H1 (cell line): ENCODE results near the gene LARGE2. TPM values are rescaled to one million over a fixed set of nuclear protein-coding genes. Genes with fewer than 3 reads are reported as not detected.

Source experiments
- CTCF ChIA-PET: fragments of 300-600 bp; sonication (Branson Sonifier 250); formaldehyde crosslinking; loops from one replicate; lab custom pipeline; 2021; ENCODE audit not compliant: partially characterized antibody; lab: Charles Lee
- POLR2A ChIA-PET: fragments of 300-600 bp; sonication (Branson Sonifier 250); formaldehyde crosslinking; loops from one replicate; lab custom pipeline; 2021; ENCODE audit warnings: inconsistent platforms; ENCODE audit not compliant: partially characterized antibody; lab: Charles Lee
- DNase-seq, 2 experiments: peaks; one replicate each; pipeline versions ENCODE4 v3.0.0 to v3.0.0-alpha.2; 2010 to 2022; ENCODE audit warnings: low spot score in 2 of 2, low read depth in 1 of 2, mixed read lengths in 1 of 2
- FAIRE-seq: peaks from 2 replicates; lab custom pipeline; 2011; peaks lifted over from hg19 to GRCh38; lab: Jason Lieb, UNC
- H2AFZ ChIP-seq: 2 replicates; pipeline ENCODE4 v1.8.1; 2012; ENCODE audit warnings: low read length, inconsistent platforms
- H2AK5ac ChIP-seq: 2 replicates; pipeline ENCODE4 v1.6.1; 2013; ENCODE audit warnings: low read depth, low read length
- H2BK120ac ChIP-seq: replicated peaks from 2 replicates; pipeline ENCODE3; 2013; ENCODE audit warnings: low read depth, low read length, inconsistent platforms
- H2BK12ac ChIP-seq: 2 replicates; pipeline ENCODE4 v1.6.1; 2013; ENCODE audit warnings: low read depth, low read length
- H2BK15ac ChIP-seq: 2 replicates; pipeline ENCODE4 v1.6.1; 2013; ENCODE audit warnings: low read length
- H2BK20ac ChIP-seq: 2 replicates; pipeline ENCODE4 v1.6.1; 2013; ENCODE audit warnings: low read length
- H2BK5ac ChIP-seq: 2 replicates; pipeline ENCODE4 v1.6.1; 2013; ENCODE audit warnings: low read depth, low read length
- H3K14ac ChIP-seq: 2 replicates; pipeline ENCODE4 v1.6.1; 2013; ENCODE audit warnings: inconsistent platforms; ENCODE audit not compliant: insufficient read length
- H3K18ac ChIP-seq: 2 replicates; pipeline ENCODE4 v1.6.1; 2013; ENCODE audit warnings: low read length; ENCODE audit errors: extremely low read depth
- H3K23ac ChIP-seq: 2 replicates; pipeline ENCODE4 v1.6.1; 2013; ENCODE audit warnings: inconsistent platforms; ENCODE audit not compliant: insufficient read length
- H3K23me2 ChIP-seq: 2 replicates; pipeline ENCODE4 v1.6.1; 2013; ENCODE audit warnings: low read depth, low read length
- H3K27ac ChIP-seq: 2 replicates; pipeline ENCODE4 v1.6.1; 2011; ENCODE audit warnings: low read depth, low read length, inconsistent platforms
- H3K27me3 ChIP-seq, 4 experiments: replicated peaks in 1 of 4; 1 replicate in 1 of 4; 2 replicates in 3 of 4; pipeline versions ENCODE4 v1.6.1 to v1.8.1; 2011 to 2013; ENCODE audit warnings: low read length in 3 of 4, mild to moderate bottlenecking in 3 of 4, inconsistent platforms in 2 of 4, mixed read lengths in 2 of 4, moderate library complexity in 1 of 4; ENCODE audit not compliant: control insufficient read depth in 3 of 4, insufficient read depth in 3 of 4; ENCODE audit errors: extremely low read depth in 1 of 4
- H3K36me3 ChIP-seq, 4 experiments: 2 replicates each; pipeline versions ENCODE4 v1.6.1 to v1.8.1; 2011 to 2013; ENCODE audit warnings: mild to moderate bottlenecking in 4 of 4, low read length in 3 of 4, moderate library complexity in 2 of 4, control low read depth in 1 of 4, inconsistent platforms in 1 of 4; ENCODE audit not compliant: insufficient read depth in 4 of 4, control insufficient read depth in 2 of 4
- H3K4ac ChIP-seq: replicated peaks from 2 replicates; pipeline ENCODE3; 2013; ENCODE audit warnings: low read length, low read depth, mixed read lengths, inconsistent platforms; ENCODE audit not compliant: insufficient read length
- H3K4me1 ChIP-seq, 4 experiments: replicated peaks in 1 of 4; 1 replicate in 1 of 4; 2 replicates in 3 of 4; pipeline versions ENCODE4 v1.6.1 to v1.8.1; 2011 to 2013; ENCODE audit warnings: low read length in 3 of 4, inconsistent platforms in 2 of 4, mixed read lengths in 1 of 4; ENCODE audit not compliant: insufficient read depth in 4 of 4, control insufficient read depth in 3 of 4
- H3K4me2 ChIP-seq, 2 experiments: 2 replicates each; pipeline versions ENCODE4 v1.6.1 to v1.8.1; 2011 to 2013; ENCODE audit warnings: low read depth in 2 of 2, low read length in 2 of 2, control low read depth in 1 of 2, inconsistent platforms in 1 of 2, mild to moderate bottlenecking in 1 of 2; ENCODE audit not compliant: insufficient read depth in 1 of 2
- H3K4me3 ChIP-seq, 4 experiments: fragments of 200-600, 300-600 bp in 1 of 4; sonication (generic), shearing (Covaris generic), sonication (Bioruptor Twin) in 1 of 4; 2 replicates each; pipeline versions ENCODE4 v1.5.1 to v1.8.1; 2011 to 2016; ENCODE audit warnings: low read length in 4 of 4, low read depth in 3 of 4, control low read depth in 2 of 4, inconsistent platforms in 2 of 4, mild to moderate bottlenecking in 2 of 4, mixed read lengths in 1 of 4, moderate library complexity in 1 of 4; ENCODE audit not compliant: insufficient read depth in 2 of 4; ENCODE audit errors: extremely low read depth in 1 of 4
- H3K56ac ChIP-seq: replicated peaks from 2 replicates; pipeline ENCODE3; 2013; ENCODE audit warnings: low read depth, mild to moderate bottlenecking, mixed read lengths, low read length, inconsistent platforms; ENCODE audit not compliant: insufficient read length
- H3K79me1 ChIP-seq: 2 replicates; pipeline ENCODE4 v1.6.1; 2013; ENCODE audit warnings: low read depth, low read length, control low read depth
- H3K79me2 ChIP-seq, 2 experiments: 2 replicates each; pipeline versions ENCODE4 v1.6.1 to v1.8.1; 2012 to 2013; ENCODE audit warnings: low read length in 2 of 2, mild to moderate bottlenecking in 2 of 2, inconsistent platforms in 1 of 2; ENCODE audit not compliant: insufficient read depth in 2 of 2, control insufficient read depth in 1 of 2
- H3K9ac ChIP-seq, 4 experiments: replicated peaks in 1 of 4; 1 replicate in 1 of 4; 2 replicates in 3 of 4; pipeline versions ENCODE4 v1.6.1 to v1.8.1; 2011 to 2013; ENCODE audit warnings: low read depth in 3 of 4, low read length in 3 of 4, control low read depth in 2 of 4, mild to moderate bottlenecking in 2 of 4, moderate library complexity in 2 of 4, inconsistent platforms in 1 of 4; ENCODE audit errors: extremely low read depth in 1 of 4
- H3K9me3 ChIP-seq, 2 experiments: 2 replicates each; pipeline versions ENCODE4 v1.6.1 to v1.8.1; 2012 to 2013; ENCODE audit warnings: mild to moderate bottlenecking in 2 of 2, moderate library complexity in 2 of 2, control low read depth in 1 of 2, inconsistent platforms in 1 of 2, low read depth in 1 of 2, low read length in 1 of 2, mixed read lengths in 1 of 2; ENCODE audit not compliant: insufficient read depth in 2 of 2
- H4K20me1 ChIP-seq, 2 experiments: replicated peaks in 1 of 2; 2 replicates each; pipeline versions ENCODE3 to v1.8.1; 2011 to 2013; ENCODE audit warnings: inconsistent platforms in 2 of 2, low read length in 2 of 2, mild to moderate bottlenecking in 1 of 2; ENCODE audit not compliant: insufficient read depth in 2 of 2, control insufficient read depth in 1 of 2
- H4K5ac ChIP-seq: 2 replicates; pipeline ENCODE4 v1.6.1; 2013; ENCODE audit warnings: low read length, low read depth, mixed read lengths, inconsistent platforms; ENCODE audit not compliant: insufficient read length
- H4K8ac ChIP-seq: 2 replicates; pipeline ENCODE4 v1.8.0; 2013; ENCODE audit warnings: mild to moderate bottlenecking, moderate library complexity, low read length, inconsistent platforms; ENCODE audit not compliant: insufficient read depth; ENCODE audit errors: extremely low read depth
- H4K91ac ChIP-seq: replicated peaks from 2 replicates; pipeline ENCODE3; 2013; ENCODE audit warnings: low read length, mixed read lengths, inconsistent platforms; ENCODE audit not compliant: insufficient read length
- ASH2L ChIP-seq: fragments of 200-600, 300-600 bp; sonication (generic); IDR thresholded peaks from one replicate; pipeline ENCODE4 v1.7.1; 2017; ENCODE audit warnings: low read length
- BACH1 ChIP-seq: IDR thresholded peaks from 2 replicates; pipeline ENCODE4 v1.6.1; 2012; ENCODE audit warnings: low read length, improper control_type of control experiment
- BCL11A ChIP-seq, 2 experiments: IDR thresholded peaks; one replicate each; pipeline ENCODE4 v1.6.1; 2011; ENCODE audit warnings: low read depth in 2 of 2, low read length in 2 of 2, mild to moderate bottlenecking in 2 of 2
- GTF2F1 ChIP-seq: IDR thresholded peaks from 2 replicates; pipeline ENCODE4 v1.6.1; 2012; ENCODE audit warnings: low read depth, low read length, improper control_type of control experiment, borderline replicate concordance
- KDM1A ChIP-seq: fragments of 200-600, 300-600 bp; sonication (generic); IDR thresholded peaks from 2 replicates; pipeline ENCODE4 v1.7.1; 2016; ENCODE audit warnings: mild to moderate bottlenecking, low read length, borderline replicate concordance
- RFX5 ChIP-seq: IDR thresholded peaks from 2 replicates; pipeline ENCODE4 v1.6.1; 2011; ENCODE audit warnings: low read depth, low read length, improper control_type of control experiment, borderline replicate concordance
- SAP30 ChIP-seq: fragments of 300-600 bp; sonication (generic); IDR thresholded peaks from 2 replicates; pipeline ENCODE4 v1.7.1; 2012; ENCODE audit warnings: low read length, moderate library complexity, mild to moderate bottlenecking, inconsistent platforms; ENCODE audit not compliant: insufficient read depth, insufficient replicate concordance
- SRF ChIP-seq: IDR thresholded peaks from 2 replicates; pipeline ENCODE4 v1.6.1; 2011; ENCODE audit warnings: mild to moderate bottlenecking, low read depth, low read length, moderate library complexity
- WGBS, 2 experiments: shearing (Covaris generic) in 1 of 2; methylation state at CpG; one replicate each; pipeline versions ENCODE4 v1.1.6 to v1.1.7; 2013 to 2015; ENCODE audit warnings: low lambda C conversion rate in 2 of 2, mixed read lengths in 2 of 2, inconsistent platforms in 1 of 2, low coverage in 1 of 2, missing lambda C conversion rate in 1 of 2; ENCODE audit not compliant: insufficient replicate concordance in 2 of 2, insufficient coverage in 1 of 2, insufficient read length in 1 of 2; ENCODE audit errors: extremely low coverage in 1 of 2, missing lambda C conversion rate in 1 of 2; 5-methylcytosine and 5-hydroxymethylcytosine counted together
- polyA plus RNA-seq, 7 experiments: library from polyadenylated mRNA; depleted of rRNA in 3 of 7; stranded (reverse) in 5 of 7; unstranded in 2 of 7; fragments of >200 nt in 5 of 7; fragments of 200-250 nt in 2 of 7; gene quantifications; 1 replicate in 5 of 7; 2 replicates in 1 of 7; 4 replicates in 1 of 7; pipeline versions ENCODE4 v1.2.1 to v1.2.3, GENCODE V29; 2011 to 2013; ENCODE audit warnings: missing spikeins in 2 of 7, mixed read lengths in 2 of 7
- total RNA-seq: library from RNA; stranded (reverse); fragmentation: NEBNext Ultra II Directional; extraction: Animal tissue kit (Norgen Biotek cat#: 25700); gene quantifications from 2 replicates; pipeline ENCODE4 v1.2.1, GENCODE V29; 2021

LARGE2 gene
- total and polyA plus RNA-seq, 2 of the 8 experiments (the other 6 are each of a cell fraction or from before 2014, with no cell fraction given), result 111 to 137 TPM

DNA sequence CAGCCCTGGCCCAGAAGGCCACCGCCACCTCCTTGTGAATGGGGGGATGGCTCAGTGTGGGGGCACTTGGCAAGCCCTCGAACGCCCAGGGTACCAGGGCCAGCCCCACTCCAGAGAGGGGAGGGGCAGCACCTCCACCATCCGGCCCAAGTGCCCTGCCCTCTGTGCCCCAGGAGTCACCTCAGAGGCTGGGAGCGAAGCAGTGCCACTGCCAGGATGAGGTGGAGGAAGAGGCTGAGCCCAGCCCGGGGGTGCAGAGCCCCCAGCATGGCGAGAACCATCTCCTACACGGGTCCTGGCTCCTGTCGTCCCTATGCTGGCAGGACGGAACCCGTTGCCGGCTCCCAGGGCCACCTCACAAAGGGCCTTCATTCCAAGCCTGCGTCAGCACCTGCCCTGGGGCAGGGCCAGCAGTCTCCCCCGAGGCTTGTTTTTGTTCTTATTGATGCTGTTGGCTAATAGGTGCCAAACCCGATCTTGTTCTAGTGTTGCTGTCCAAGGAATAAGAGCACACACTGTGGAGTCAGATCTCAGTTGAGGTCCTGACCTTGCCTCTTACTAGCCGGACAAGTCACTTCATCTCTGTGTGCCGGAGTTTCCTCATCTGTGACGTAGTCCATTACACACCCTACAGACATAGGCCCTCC, 15.4 kb upstream of the LARGE2 start, which contains the start of gene FREY1:
Gene FREY1 (minus strand): TSS at position 307 of the 647 bp plus-strand sequence. CDS start 26 bp downstream, at position 281.
- H3K23ac ChIP-seq, result no peak within 1 kb of the TSS
- CTCF ChIA-PET, result interaction anchor here (1.4 kb wide), 1 partner anchor 13 kb away, joined by 4 read pairs; no protein-coding TSS in a partner anchor
- H3K18ac ChIP-seq, result no peak within 1 kb of the TSS
- WGBS, 2 experiments, result 93% methylated on average over 17 of the region's 18 CpGs; no CpG with 5 or more reads in 1 of the 2 experiments
- H3K23me2 ChIP-seq, result 0 out of 2 replicates have a peak, but pooled peaks cover 2% of the 10 kb centered on the region
- peaks cover 6 to 23% (median 18%) of the 10 kb centered on the region in 4 experiments; a peak in 6 of 8 replicates for H3K36me3 ChIP-seq
- peak within 1 kb of the TSS; percentile 54 for H4K91ac ChIP-seq
- H2AK5ac ChIP-seq, result no peak within 1 kb of the TSS
- H3K79me1 ChIP-seq, result no peaks in the 10 kb centered on the region
- H3K9ac ChIP-seq, result no peak within 1 kb of the TSS
- H4K5ac ChIP-seq, result no peak within 1 kb of the TSS
- H3K4me2 ChIP-seq, result no peak within 1 kb of the TSS
- no peak within 1 kb of the TSS for H2BK20ac ChIP-seq
- POLR2A ChIA-PET, result interaction anchor here (0.8 to 6.2 kb wide), 5 partner anchors 9 to 38 kb away, joined by 3 to 36 read pairs (median 3); partner anchors contain the start of gene PEX16
- DNase-seq (no peak), FAIRE-seq (no peak)
- no peak within 1 kb of the TSS for H2BK12ac ChIP-seq
- no peak within 1 kb of the TSS for H3K4ac ChIP-seq
- H2BK15ac ChIP-seq, result no peak within 1 kb of the TSS
- no peaks in the 10 kb centered on the region for H3K27me3 ChIP-seq
- no peak within 1 kb of the TSS for H3K4me3 ChIP-seq
- no peaks in the 10 kb centered on the region; a peak in 1 of 7 replicates for H3K4me1 ChIP-seq
- H4K20me1 ChIP-seq, result peaks cover 0 to 17% of the 10 kb centered on the region in 2 experiments
- H2AFZ ChIP-seq, result no peak within 1 kb of the TSS
- no peak within 1 kb of the TSS for H3K14ac ChIP-seq
- no peak within 1 kb of the TSS for H3K27ac ChIP-seq
- H3K79me2 ChIP-seq, result no peaks in the 10 kb centered on the region
- H3K56ac ChIP-seq, result no peak within 1 kb of the TSS
- no peak within 1 kb of the TSS for H2BK5ac ChIP-seq
- H2BK120ac ChIP-seq, result no peak within 1 kb of the TSS
- no peaks in the 10 kb centered on the region for H3K9me3 ChIP-seq
- TF ChIP-seq BACH1, result no peak
- no peak for TF ChIP-seq BCL11A (IDR thresholded peaks at IDR 0.05; ENCODE audit: low read depth in 2 of 2, low read length in 2 of 2)
- no peak for TF ChIP-seq ASH2L
- TF ChIP-seq SRF, result no peak
- no peak for TF ChIP-seq KDM1A
- no peak for TF ChIP-seq GTF2F1
- TF ChIP-seq SAP30, result no peak
- TF ChIP-seq RFX5, result no peak
- H4K8ac ChIP-seq, result peak within 1 kb of the TSS; percentile 80
